ENCODE data around the gene LTBR. TPM values are rescaled to one million over a fixed set of nuclear protein-coding genes. Genes with fewer than 3 reads are reported as not detected.

LTBR gene
- total and polyA plus RNA-seq, 10 of the 15 experiments (the other 5 are each of a cell fraction or from before 2014, with no cell fraction given), result 0.24 to 0.44 TPM; not detected in 8

- ChIA-PET RAD21 (ENCODE audit: unreplicated experiment) (interaction anchor here (0.7 to 7.6 kb wide), 16 partner anchors 13 to 180 kb away, joined by 3 to 151 read pairs (median 14); partner anchors contain the start of genes CD27, GAPDH, TAPBPL and VAMP1), CTCF (interaction anchor here (0.6 to 8.1 kb wide), 17 partner anchors 8 to 179 kb away, joined by 3 to 240 read pairs (median 13); partner anchors contain the start of genes CD27, TAPBPL and VAMP1), POLR2A (interaction anchor here (0.6 to 7.3 kb wide), 16 partner anchors 16 to 704 kb away, joined by 3 to 134 read pairs (median 5); partner anchors contain the start of genes CD27, CLSTN3, COPS7A and GAPDH), SMC1A (ENCODE audit: uncharacterized antibody, unreplicated experiment) (interaction anchor here (0.9 to 8.1 kb wide), 18 partner anchors 8 to 218 kb away, joined by 3 to 211 read pairs (median 12); partner anchors contain the start of genes CD27, GAPDH, TAPBPL and VAMP1)
- Histone ChIP-seq H3K4me1 (ENCODE audit: control insufficient read depth, insufficient read depth, low read length) (peaks cover 61% of the 10 kb centered on the region), H3K27me3 (replicated peaks in 1 of 2; ENCODE audit: control insufficient read depth in 2 of 2, insufficient read depth in 2 of 2, low read length in 1 of 2) (no peaks in the 10 kb centered on the region; a peak in 1 of 4 replicates), H3K9ac (ENCODE audit: control insufficient read depth, insufficient read depth, low read length) (peak overlapping the region; percentile 71), H3K79me2 (ENCODE audit: control insufficient read depth, insufficient read depth, low read length) (peaks cover 3% of the 10 kb centered on the region), H3K4me3 (peak overlapping the region; percentile 32; the same call in 1 of the 2 replicates), H4K20me1 (ENCODE audit: control insufficient read depth, insufficient read depth) (no peaks in the 10 kb centered on the region), H3K4me2 (ENCODE audit: control insufficient read depth, insufficient read depth) (peak overlapping the region; percentile 82), H3K9me3 (replicated peaks; ENCODE audit: control insufficient read depth, insufficient read depth, low read length) (no peaks in the 10 kb centered on the region), H3K27ac (ENCODE audit: control insufficient read depth, insufficient read depth) (peak overlapping the region; percentile 95), H3K36me3 (ENCODE audit: control insufficient read depth in 2 of 2, insufficient read depth in 2 of 2, low read length in 1 of 2) (no peaks in the 10 kb centered on the region), H2AFZ (ENCODE audit: control insufficient read depth, low read depth, low read length) (peak overlapping the region; percentile 84)
- 30% methylated on average over 23 of the region's 23 CpGs for WGBS (ENCODE audit: insufficient coverage, insufficient replicate concordance, low lambda C conversion rate, missing lambda C conversion rate)
- in situ Hi-C loops (cut with MboI) (loop anchor here (5.0 kb wide), 2 partner anchors 36 to 106 kb away; partner anchors contain the start of gene GAPDH), intact Hi-C loops (cut with micrococcal nuclease; ENCODE audit: unreplicated experiment) (no loop called here)
- FAIRE-seq (no peak), ATAC-seq (peak; percentile 48), DNase-seq (ENCODE audit: low read depth, low spot score) (no peak)
- no TSS peak for BruUV-seq (replicated peaks)
- TF ChIP-seq MLLT1 (IDR thresholded peaks at IDR 0.05) (peak; percentile 91), ZNF217 (IDR thresholded peaks at IDR 0.05) (no peak), TARDBP (IDR thresholded peaks at IDR 0.05; ENCODE audit: borderline replicate concordance) (no peak), KLF5 (IDR thresholded peaks at IDR 0.05; ENCODE audit: partially characterized antibody) (no peak), CBX5 (IDR thresholded peaks at IDR 0.05; ENCODE audit: low read depth) (no peak), ASH2L (IDR thresholded peaks at IDR 0.05; ENCODE audit: borderline replicate concordance, low read depth) (no peak), ATF7 (IDR thresholded peaks at IDR 0.05; ENCODE audit: low read depth) (no peak), ZNF622 (IDR thresholded peaks at IDR 0.05) (no peak), BCL11A (IDR thresholded peaks at IDR 0.05; ENCODE audit: low read depth, low read length) (no peak), ZSCAN29 (IDR thresholded peaks at IDR 0.05) (no peak), CEBPZ (IDR thresholded peaks at IDR 0.05; ENCODE audit: low read depth, low read length) (no peak), HDAC2 (IDR thresholded peaks at IDR 0.05) (no peak), CREB1 (IDR thresholded peaks at IDR 0.05; ENCODE audit: low read depth) (no peak), PAX5 (IDR thresholded peaks at IDR 0.05; ENCODE audit: borderline replicate concordance, low read depth, low read length) (peak; percentile 85; the same call in 1 of the 2 replicates), SREBF2 (IDR thresholded peaks at IDR 0.05; ENCODE audit: low read length) (no peak), EED (IDR thresholded peaks at IDR 0.05; ENCODE audit: low read depth) (no peak; the same call in 1 of the 2 replicates), MEF2A (IDR thresholded peaks at IDR 0.05; ENCODE audit: insufficient read depth, low read depth, low read length) (no peak)
These were observed 41.9 kb downstream of the LTBR start for GRCh38 chr12:6425590-6426531.

Measured in GM12878 (cell line).